NCI-H1436 treated with DMSO at 0.1 percent for 48 hours (cell line): Measurements from ENCODE around the gene MKI67.

Experiments used
- DNase-seq: peaks from one replicate; lab custom pipeline; 2025; lab: John Stamatoyannopoulos, UW

Gene MKI67

GRCh38 chr10:128065881-128066534 lies 60.2 kb downstream of the MKI67 start:
- no peak for DNase-seq

DNA sequence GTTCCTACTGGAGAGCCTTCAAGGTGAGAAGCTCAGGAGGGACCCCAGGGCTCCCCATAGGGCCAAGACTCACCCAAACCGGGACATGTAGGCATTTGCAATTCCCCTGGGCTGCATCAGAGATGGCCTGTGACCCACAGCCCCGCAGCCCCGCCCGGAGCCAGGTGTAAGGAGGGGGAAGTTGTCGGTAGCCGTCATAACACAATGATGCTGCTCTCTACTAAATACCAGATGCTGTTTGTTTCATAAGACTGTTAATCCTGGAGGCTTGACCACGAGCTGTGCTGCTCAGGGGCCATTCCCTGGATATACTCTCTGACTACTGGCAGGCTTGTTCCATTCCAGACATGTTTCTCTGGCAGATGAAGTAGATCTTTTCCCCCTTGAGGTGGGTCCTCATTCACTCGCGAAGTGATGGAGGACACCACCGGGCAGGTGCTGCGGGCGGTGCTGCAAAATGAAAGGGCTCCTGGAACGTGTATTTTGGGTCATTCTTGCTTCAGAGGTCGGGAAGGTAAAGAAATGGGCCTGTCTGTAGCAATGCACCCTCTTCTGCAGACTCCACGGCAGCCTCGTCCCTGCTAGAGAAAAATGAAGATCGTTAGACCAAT lies 61.1 kb downstream of the MKI67 start:
- no peak for DNase-seq

DNA sequence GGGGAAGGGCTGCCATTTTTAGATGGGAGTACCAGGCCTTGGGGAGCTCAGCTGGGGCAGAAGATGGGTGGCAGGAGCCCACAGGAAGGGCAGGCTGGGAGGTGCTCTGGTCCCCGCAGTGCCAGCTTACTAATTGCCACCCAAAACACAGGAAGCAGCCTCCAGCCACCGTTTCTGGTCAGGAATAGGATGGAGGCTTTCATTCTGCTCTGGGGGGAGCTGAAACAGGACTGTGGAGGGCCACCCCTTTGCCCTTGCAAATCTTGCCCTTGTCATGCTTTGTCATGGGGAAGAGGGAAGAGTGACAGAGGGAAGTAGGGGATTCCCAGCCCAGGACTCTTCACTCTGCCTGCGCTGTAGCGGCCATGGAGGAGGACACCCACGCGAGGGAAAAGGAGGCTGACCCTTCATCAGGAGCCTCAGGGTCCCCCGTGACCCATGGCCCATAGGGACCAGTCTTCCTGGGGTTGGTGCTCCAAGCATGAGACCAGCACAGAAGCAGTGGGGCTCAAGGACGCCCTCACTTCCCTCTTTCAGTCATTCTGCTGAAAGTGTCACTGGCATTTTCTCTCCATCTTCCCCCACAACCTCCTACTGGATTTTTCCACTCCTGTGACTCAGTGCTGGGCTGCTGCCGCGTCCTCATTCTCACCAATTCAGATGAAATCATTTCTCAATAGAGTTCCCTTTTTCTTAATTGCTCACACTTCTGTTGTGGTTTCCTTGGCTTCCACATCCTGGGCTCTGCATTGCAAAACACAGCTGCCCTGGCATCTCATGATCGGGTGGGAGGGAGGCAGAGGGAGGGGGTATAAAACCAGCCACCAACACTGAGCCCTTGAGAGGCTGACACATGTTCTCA lies 61.9 kb downstream of the MKI67 start:
- no peak for DNase-seq

- no peak for DNase-seq
Measured at GRCh38 chr10:128063736-128064107, 62.5 kb downstream of the MKI67 start.

- no peak for DNase-seq
Measured at GRCh38 chr10:128062881-128063563, 63.2 kb downstream of the MKI67 start.

DNA sequence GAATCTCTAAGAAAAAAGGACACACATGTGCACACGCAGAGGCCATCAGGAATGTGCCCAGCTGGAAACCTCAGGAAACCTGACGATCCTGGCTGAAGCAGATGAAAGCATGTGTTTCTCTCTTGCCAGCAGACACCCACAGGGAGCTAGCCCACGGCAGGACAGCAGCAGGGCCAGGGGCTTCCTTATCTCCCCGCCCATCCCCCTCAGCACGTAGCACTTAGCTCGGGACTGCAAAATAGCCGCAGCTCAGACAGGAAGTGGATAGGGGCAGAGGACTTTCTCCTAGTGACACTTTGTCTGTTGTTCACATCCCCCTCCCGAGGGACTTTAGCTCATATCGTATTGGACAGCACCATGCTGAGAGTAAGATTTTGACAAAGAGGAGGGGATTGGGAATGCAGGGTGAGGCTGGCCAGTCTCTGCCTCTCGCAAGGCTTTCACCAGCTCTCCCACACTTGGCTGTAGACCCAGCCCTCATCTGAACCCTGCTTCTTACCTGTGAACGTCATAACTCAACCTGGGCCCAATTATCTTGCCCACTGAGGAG lies 63.8 kb downstream of the MKI67 start:
- DNase-seq, result no peak

DNA sequence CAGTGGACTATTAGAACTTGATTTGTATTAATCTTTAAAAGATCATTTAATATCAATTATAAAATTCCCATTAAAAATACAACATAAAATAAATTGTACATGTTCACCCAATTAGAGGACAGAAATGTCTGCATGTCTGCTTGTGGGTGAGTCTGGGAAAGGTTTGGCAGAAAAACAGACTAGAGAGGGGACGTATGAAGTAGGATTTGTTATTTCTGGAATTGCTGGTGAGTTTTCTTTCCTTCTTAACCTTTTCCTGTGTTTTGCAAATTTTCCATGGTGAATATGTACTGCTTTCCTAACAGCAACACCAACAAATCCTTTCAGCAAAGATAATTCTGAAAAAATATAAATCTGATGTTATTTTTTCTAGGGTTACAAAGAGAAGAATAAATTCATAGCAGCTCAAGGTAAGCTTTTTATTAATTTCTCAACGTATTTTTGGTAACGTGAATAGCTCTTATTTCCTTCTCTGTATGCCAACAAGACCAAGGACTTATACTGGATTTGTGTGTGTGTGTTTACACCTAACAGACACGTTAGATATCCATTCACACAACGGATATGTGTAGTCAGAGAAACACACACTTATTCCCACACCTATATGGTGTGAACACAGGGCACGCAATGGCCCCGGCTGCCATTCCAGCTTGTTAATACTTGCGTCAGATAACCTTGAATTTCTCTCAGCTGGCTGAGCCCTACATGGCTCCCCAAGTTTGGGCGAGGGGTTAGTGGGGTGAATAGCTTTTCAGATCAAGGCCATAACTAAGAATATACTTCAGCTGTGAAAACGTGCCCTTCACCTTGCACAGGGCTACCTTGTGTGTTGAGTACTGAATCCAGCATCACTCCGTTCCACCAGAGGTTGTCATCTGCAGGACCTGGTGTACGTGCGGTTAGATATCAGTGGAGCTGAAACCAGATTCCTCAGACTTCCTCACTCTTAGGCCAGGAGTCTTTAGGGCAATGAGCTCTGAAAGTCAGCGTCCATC lies 64.6 kb downstream of the MKI67 start:
- no peak for DNase-seq

DNA sequence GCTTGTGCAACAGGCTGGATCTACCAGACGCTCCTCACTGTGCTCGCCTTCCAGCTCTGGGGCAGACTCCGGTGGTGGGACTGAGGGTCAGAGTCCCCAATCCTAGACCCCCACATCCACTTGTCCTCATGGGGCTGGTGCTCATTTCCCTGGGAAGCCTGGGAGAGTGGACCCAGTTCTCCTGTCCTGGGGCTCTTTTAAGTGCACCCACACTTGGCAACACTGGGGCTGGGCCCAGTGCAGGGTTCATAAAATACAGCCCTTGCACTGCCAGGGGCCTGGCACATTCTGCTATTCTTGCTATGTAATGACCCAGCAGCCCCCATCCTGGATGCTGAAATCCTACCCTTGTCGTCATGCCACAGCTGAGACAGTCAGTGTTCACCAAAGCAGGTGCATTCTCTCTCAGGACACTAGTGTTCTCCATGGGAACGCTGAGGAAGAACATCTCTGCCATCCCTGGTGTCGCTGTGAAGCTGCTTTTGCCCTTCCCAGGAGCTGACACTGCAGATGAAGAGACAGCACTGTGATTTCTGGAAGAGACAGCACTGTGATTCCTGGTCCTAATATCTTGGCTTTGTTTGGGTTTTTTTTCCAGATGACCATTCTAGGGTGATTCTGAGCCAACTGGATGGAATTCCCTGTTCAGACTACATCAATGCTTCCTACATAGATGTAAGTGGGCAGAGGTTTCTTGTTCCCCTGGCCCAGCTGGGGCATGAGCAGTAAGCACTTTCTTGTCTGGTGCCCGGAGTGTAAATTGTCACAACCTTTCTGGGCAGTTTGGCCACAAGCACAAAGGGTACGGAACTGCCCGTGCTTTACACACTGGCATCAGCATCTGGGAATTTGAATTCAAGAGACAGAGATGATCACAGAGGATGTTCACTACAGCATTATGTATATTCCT lies 65.6 kb downstream of the MKI67 start:
- no peak for DNase-seq

- no peak for DNase-seq
Measured at GRCh38 chr10:128059982-128060293, 66.3 kb downstream of the MKI67 start.

DNA sequence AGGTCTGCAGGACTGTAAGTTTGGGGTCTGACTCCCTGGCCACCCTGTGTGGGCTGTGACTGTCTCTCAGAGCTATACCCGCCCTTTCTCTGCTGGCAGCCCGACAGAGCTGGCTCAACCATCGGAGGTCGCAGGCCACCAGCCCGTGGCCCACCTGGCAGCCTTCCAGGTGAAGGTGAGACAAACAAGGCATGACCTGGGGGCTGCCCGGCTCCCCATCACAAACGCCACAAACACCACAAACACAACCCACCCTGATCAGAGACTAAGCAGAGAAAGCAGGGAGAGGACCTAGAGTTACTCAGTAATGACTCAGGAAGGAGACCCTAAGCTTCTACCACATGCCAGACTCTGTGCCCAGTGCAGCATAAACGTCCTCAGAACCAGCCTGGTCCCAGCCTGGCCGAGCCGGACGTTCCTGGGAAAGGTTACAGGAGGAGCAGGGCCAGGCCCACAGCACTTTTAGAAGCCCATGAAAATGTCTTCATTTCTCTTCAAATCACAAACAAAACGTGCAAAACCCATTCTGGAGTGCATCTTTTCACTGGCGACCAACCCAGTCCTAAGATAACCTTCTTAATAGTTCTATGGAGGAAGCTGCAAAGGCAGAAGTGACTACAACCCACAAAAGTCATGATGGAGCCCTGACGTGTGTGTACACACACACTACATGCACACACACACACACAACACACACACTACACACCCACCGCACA lies 66.8 kb downstream of the MKI67 start:
- DNase-seq, result no peak

DNA sequence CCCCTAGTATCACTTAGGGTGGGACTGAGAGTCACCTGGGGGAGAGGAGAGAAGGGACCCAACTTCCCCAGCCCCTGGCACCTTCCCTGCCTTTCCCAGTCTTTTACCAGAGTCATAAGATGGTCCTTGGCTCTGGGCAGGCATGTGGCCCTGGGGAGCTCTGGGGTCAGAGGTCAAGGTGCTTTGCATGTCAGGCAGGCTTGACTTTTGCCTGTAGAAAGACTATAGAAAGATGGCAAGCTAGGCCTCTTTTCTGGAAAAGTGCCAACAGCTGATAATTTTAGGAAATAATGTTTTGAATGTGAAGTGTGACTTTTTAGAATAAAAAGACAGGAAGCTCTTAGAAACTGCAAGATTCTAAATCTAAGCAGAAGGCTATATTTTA lies 67.5 kb downstream of the MKI67 start:
- no peak for DNase-seq

GRCh38 chr10:128058106-128058749 lies 68.0 kb downstream of the MKI67 start:
- DNase-seq, result no peak

- DNase-seq, result no peak
Measured at GRCh38 chr10:128056303-128057050, 69.7 kb downstream of the MKI67 start.

DNA sequence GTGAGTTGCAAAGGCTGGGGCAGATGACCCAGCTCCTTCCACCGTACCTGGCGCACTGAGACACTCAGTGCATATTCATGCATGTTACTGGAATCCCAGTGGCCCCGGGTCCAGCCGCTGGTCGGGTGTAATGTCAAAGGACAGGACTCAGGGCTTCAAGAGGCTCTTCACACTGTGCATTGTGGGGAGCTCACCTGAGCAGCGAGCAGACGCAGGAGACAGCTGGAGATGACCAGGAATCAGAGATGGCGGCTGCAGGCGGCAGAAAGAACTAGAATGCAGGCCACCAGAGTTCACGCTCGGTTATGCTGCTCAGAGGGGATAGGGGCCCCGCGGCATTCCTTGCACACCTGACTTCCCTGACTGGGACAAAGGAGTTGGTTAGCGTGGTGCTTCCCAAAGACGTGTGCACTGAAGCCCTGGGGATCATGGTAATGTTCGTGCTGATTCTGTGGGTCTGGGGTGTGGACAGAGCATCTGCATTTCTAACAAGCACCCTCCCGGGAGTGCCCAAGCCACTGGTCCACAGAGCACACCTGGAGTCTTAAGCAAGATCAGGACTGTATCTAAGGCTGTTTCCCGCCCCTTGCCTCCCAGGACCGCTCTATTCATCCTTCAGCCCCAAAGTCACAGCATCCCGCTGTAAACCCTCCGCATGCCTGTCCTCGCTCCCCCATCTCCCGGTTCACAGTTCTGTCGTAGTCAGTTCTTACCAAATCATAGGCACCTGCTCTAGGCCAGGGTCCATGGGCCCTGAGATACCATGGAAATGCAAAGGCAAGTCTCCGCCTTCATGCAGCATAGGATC lies 71.0 kb downstream of the MKI67 start:
- DNase-seq, result no peak

DNA sequence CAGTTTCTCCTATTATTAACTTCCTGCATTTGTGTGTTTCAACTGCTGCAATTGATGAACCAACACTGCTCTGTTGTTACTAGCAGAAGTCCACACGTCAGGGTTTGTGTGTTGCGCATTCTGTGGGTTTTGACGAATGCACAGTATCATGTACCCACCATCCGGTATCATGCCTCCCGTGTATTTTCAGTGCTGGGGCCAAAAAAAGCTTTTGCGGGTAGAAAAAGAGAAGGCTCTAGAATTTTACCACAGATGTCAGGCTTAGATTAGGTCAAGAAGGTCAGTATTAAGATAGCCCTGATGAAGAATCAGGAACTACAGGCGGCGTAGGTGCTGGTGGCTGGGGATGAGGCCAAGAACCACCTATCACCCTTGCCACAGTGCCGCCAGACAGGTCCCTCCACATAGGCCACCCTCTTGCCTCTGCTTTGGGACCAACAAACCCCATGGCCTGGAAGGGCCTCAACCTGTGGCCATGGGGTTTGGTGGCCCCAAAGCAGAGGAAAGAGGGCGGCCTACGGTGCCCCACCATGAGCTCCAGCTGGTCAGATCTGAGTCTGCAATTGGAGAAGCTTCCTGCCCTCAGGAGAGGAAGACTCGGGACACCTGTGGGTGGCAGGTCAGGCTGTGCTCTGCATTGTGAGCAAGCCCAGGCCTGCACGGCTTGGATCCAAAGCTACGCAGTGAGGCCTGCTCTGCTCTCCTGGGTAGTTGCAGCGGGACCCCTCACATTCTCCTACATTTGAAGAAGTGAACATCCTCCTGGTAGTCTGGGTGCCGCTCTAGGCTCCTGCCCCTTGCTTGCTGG lies 71.9 kb downstream of the MKI67 start:
- no peak for DNase-seq

DNA sequence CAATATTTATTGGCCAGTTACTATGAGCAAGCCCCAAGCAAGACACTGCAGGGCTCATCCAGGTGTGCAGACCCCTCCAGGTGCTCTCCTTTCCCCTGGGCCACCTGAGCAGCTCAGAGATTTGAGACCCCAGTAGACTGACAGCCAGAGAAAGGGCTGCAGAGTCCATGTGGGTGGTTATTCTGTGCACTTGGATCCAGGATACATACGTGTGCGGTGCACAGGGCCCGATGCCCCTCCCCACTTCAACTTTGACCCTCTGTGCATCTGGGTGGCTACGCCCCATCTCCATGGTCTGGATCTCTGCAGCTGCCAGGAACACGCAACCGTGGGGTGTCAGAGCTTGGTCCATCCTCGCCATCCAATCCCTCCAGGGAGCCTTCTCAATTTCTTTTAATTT lies 72.9 kb downstream of the MKI67 start:
- DNase-seq, result no peak

- DNase-seq, result no peak
Measured at GRCh38 chr10:128052696-128053095, 73.5 kb downstream of the MKI67 start.
